Nephron progenitor cell (in vitro differentiated cells): ENCODE data around the gene P2RY6.

Experiments
- DNase-seq: peaks from one replicate; pipeline ENCODE4 v3.0.0; 2021
- H3K27ac Mint-ChIP-seq: 2 replicates; pipeline ENCODE4 v1.8.0; 2021; ENCODE audit warnings: mild to moderate bottlenecking, moderate library complexity, mixed read lengths
- H3K27me3 Mint-ChIP-seq: 2 replicates; pipeline ENCODE4 v1.8.0; 2021; ENCODE audit warnings: mild to moderate bottlenecking, low read depth, mixed read lengths; ENCODE audit not compliant: poor library complexity
- H3K36me3 Mint-ChIP-seq: 2 replicates; pipeline ENCODE4 v1.8.0; 2021; ENCODE audit warnings: low read depth, mixed read lengths
- H3K4me1 Mint-ChIP-seq: 2 replicates; pipeline ENCODE4 v1.8.0; 2021; ENCODE audit warnings: mixed read lengths
- H3K4me3 Mint-ChIP-seq: 2 replicates; pipeline ENCODE4 v1.8.0; 2021; ENCODE audit warnings: mild to moderate bottlenecking, moderate library complexity, mixed read lengths
- H3K9me3 Mint-ChIP-seq: 2 replicates; pipeline ENCODE4 v1.8.0; 2021; ENCODE audit warnings: mild to moderate bottlenecking, moderate library complexity, mixed read lengths
- TF ChIP-seq, protein P1 (sequence below): fragments of 200-600 bp; sonication (generic); IDR thresholded peaks from 2 replicates; pipeline ENCODE4 v1.5.0; 2021; ENCODE audit warnings: antibody characterized with exemption

Gene P2RY6

DNA sequence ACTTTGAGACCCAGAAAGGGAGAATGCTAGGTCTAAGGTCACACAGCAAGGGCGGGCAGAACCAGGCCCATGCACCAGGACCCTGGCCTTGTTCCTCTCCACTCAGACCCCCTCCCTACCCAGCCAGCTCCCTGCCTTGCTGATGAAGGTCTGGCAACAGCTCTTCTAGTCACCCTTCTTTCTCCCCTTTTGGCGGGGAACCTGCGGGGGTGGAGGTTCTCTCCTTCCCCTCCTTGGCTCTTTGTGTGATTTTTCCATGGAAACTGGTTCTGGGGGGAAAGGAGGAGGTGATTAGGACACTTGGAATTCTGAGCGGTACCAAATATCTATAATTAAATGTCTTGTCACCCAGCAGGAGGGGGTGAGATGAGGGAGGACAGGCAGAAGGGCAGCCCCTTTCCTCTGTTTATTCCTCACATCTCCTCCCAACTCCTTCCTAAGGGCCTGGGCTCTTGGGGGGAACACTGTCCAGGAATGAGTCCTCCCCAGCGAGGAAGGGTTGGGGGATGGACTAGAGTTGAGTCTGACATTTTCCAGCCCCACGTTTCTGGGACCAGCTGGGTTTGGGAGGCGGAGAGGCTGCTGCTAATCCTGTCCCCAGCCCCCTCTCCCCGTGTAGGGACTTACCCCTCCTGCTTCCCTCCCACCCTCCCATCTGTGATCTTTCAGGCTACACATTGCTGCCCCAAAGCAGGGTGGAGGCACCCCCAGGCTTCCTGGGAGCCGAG is 43.3 kb downstream of the P2RY6 start:
- H3K4me3 Mint-ChIP-seq, result peak overlapping the region; percentile 80
- TF ChIP-seq, protein P1, sequence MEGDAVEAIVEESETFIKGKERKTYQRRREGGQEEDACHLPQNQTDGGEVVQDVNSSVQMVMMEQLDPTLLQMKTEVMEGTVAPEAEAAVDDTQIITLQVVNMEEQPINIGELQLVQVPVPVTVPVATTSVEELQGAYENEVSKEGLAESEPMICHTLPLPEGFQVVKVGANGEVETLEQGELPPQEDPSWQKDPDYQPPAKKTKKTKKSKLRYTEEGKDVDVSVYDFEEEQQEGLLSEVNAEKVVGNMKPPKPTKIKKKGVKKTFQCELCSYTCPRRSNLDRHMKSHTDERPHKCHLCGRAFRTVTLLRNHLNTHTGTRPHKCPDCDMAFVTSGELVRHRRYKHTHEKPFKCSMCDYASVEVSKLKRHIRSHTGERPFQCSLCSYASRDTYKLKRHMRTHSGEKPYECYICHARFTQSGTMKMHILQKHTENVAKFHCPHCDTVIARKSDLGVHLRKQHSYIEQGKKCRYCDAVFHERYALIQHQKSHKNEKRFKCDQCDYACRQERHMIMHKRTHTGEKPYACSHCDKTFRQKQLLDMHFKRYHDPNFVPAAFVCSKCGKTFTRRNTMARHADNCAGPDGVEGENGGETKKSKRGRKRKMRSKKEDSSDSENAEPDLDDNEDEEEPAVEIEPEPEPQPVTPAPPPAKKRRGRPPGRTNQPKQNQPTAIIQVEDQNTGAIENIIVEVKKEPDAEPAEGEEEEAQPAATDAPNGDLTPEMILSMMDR, result no peak

DNA sequence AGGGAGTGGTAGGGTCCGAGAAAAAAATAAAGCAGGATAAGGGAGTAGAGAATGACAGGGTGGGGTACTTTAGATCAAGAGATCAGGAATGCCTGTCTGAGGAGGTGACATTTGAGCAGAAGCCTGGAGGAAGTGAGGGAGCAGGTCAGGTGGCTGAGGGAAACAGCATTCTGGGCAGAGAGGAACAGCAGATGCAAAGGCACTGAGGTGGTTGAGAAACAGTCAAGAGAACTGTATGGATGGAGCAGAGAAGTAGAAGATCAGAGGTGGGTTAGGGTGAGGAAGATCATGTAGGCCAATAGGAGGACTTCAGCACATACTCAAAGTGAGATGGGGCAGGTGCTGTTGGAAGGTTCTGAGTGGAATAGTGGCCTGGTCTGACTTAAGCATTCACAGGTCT is 44.3 kb downstream of the P2RY6 start:
- Mint-ChIP-seq H3K9me3 (no peaks in the 10 kb centered on the region), H3K4me3 (peak overlapping the region; percentile 39), H3K36me3 (peaks cover 30% of the 10 kb centered on the region), H3K27me3 (peaks cover 10% of the 10 kb centered on the region), H3K4me1 (peaks cover 90% of the 10 kb centered on the region), H3K27ac (peak overlapping the region; percentile 20)
- DNase-seq, result no peak
- TF ChIP-seq, protein P1, result no peak

More for the DNA sequence above, 43.3 kb downstream of the P2RY6 start:
- Mint-ChIP-seq H3K9me3 (no peaks in the 10 kb centered on the region), H3K27ac (peak overlapping the region; percentile 97), H3K27me3 (peaks cover 10% of the 10 kb centered on the region), H3K4me1 (peaks cover 85% of the 10 kb centered on the region), H3K36me3 (peaks cover 30% of the 10 kb centered on the region)
- no peak for DNase-seq

DNA sequence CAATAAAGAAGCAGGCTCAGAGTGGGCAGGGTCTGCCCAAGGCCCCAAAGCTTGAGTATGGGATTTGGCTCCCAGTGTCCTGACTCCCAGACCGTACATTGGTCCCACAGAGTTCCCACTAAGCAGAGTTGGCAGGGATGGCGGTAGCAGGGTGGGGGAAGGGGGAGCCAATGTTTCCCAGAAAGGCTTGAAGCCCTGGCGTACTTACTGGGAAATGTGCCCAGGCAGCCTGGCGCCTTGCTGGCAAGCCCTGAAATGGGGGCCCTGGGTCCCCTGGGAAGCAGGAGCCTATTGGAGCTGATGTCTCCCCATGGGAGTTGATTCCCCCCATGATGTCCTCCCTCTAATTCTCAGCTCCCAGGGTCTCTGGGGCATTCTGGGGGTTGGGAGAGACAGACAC is 45.2 kb downstream of the P2RY6 start:
- H3K36me3 Mint-ChIP-seq, result peaks cover 30% of the 10 kb centered on the region
- H3K4me1 Mint-ChIP-seq, result peaks cover 90% of the 10 kb centered on the region
- no peak overlapping the region for H3K27ac Mint-ChIP-seq
- no peaks in the 10 kb centered on the region for H3K9me3 Mint-ChIP-seq
- no peak for DNase-seq
- TF ChIP-seq, protein P1, result no peak
- H3K27me3 Mint-ChIP-seq, result peaks cover 10% of the 10 kb centered on the region
- H3K4me3 Mint-ChIP-seq, result no peak overlapping the region

DNA sequence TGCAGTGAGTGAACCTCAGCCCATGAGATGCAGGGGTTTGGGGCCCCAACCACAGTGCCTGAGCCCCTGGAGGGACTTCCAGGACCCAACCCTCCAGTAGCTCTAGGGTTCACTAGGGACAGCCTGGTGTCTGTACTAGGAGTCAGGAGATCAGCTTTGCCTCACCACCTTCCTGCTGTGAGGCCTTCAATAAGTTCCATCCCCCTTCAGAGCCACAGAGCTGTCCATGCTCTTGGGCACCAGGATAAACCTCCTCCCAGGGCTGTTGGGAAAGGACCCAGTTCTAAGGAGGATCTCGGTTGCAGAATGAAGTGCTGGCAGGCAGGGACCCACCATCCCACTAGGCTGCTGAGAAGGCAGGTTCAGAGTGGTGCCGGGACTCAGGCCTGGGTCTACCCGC is 45.7 kb downstream of the P2RY6 start:
- peaks cover 10% of the 10 kb centered on the region for H3K27me3 Mint-ChIP-seq
- H3K27ac Mint-ChIP-seq, result no peak overlapping the region
- TF ChIP-seq, protein P1, result no peak
- DNase-seq, result no peak
- H3K9me3 Mint-ChIP-seq, result no peaks in the 10 kb centered on the region
- H3K36me3 Mint-ChIP-seq, result peaks cover 30% of the 10 kb centered on the region
- no peak overlapping the region for H3K4me3 Mint-ChIP-seq
- peaks cover 90% of the 10 kb centered on the region for H3K4me1 Mint-ChIP-seq

DNA sequence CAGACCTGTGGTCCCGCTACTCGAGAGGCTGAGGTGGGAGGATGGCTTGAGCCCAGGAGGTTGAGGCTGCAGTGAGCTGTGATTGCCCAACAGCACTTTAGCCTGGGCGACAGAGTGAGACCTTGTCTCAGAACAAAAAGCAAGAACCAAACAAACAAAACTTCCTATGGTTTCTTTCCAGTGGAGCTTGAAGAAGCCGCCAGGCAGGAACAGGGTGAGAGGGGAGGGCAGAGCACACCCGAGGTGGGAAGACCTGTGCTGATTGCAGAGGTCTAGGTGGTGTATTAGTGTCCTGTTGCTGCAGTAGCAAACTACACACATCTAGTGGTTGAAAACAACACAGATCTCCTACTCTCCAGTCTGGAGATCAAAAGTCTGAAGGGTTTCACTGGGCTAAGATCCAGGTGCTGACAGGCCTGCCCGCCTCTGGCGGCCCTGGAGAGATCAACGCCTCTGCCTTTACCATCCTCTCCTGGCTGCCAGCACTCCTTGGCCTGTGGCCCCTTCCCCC is 46.4 kb downstream of the P2RY6 start:
- Mint-ChIP-seq H3K27me3 (peaks cover 10% of the 10 kb centered on the region), H3K27ac (peak overlapping the region; percentile 91), H3K4me3 (no peak overlapping the region), H3K9me3 (no peaks in the 10 kb centered on the region), H3K36me3 (peaks cover 30% of the 10 kb centered on the region), H3K4me1 (peaks cover 90% of the 10 kb centered on the region)
- DNase-seq, result no peak
- TF ChIP-seq, protein P1, result no peak
